ENCODE data around the gene FBXO44. TPM values are rescaled to one million over a fixed set of nuclear protein-coding genes. Genes with fewer than 3 reads are reported as not detected.

FBXO44 gene
- total RNA-seq, 1 experiment from 2014 or later: 70.8 TPM

- DNase-seq (ENCODE audit: low read depth, low spot score): no peak
- H3K4me3 ChIP-seq (ENCODE audit: low read depth in 2 of 2, low read length in 2 of 2): no peak overlapping the region
- no peak for ATAC-seq
- no peaks in the 10 kb centered on the region for H3K27me3 ChIP-seq (ENCODE audit: control insufficient read depth, insufficient read depth, low read length)
- POLR2A ChIA-PET: no interaction called here
- CTCF ChIA-PET: no interaction called here
- TF ChIP-seq SIN3A (IDR thresholded peaks at IDR 0.05; ENCODE audit: borderline replicate concordance, insufficient read depth, low read depth, low read length) (no peak), REST (IDR thresholded peaks at IDR 0.05; ENCODE audit: insufficient read depth in 1 of 2, low read depth in 2 of 2, low read length in 1 of 2) (no peak), CTCF (IDR thresholded peaks at IDR 0.05) (no peak), POLR2AphosphoS5 (IDR thresholded peaks at IDR 0.05; ENCODE audit: low read depth, low read length) (no peak), TCF7L2 (IDR thresholded peaks at IDR 0.05; ENCODE audit: low read depth, low read length) (no peak)
- BruUV-seq (replicated peaks): no TSS peak
- no peaks in the 10 kb centered on the region; the same call in 1 of the 2 replicates for H3K36me3 ChIP-seq (ENCODE audit: control insufficient read depth, insufficient read depth, low read length)
- intact Hi-C loops (cut with micrococcal nuclease; ENCODE audit: unreplicated experiment) (no loop called here), in situ Hi-C loops (cut with HindIII; ENCODE audit: low pct_unique_long_range_greater_than_20kb, low sequenced_read_pairs) (no loop called here)
- H3K27ac ChIP-seq (ENCODE audit: low read length): no peak overlapping the region
- peaks cover 4% of the 10 kb centered on the region; the same call in 1 of the 2 replicates for H3K4me1 ChIP-seq (ENCODE audit: control insufficient read depth, insufficient read depth, low read length)
- no peaks in the 10 kb centered on the region for H3K9me3 ChIP-seq (ENCODE audit: control insufficient read depth, insufficient read depth, low read depth, low read length)
These were observed 3.9 kb downstream of the FBXO44 start for GRCh38 chr1:11658542-11658941.

GRCh38 chr1:11659748-11660147 lies 5.1 kb downstream of the FBXO44 start:
- in situ Hi-C loops (cut with HindIII; ENCODE audit: low pct_unique_long_range_greater_than_20kb, low sequenced_read_pairs) (no loop called here), intact Hi-C loops (cut with micrococcal nuclease; ENCODE audit: unreplicated experiment) (no loop called here)
- Histone ChIP-seq H3K4me1 (ENCODE audit: control insufficient read depth, insufficient read depth, low read length) (peaks cover 4% of the 10 kb centered on the region; the same call in 1 of the 2 replicates), H3K27me3 (ENCODE audit: control insufficient read depth, insufficient read depth, low read length) (no peaks in the 10 kb centered on the region), H3K36me3 (ENCODE audit: control insufficient read depth, insufficient read depth, low read length) (no peaks in the 10 kb centered on the region; the same call in 1 of the 2 replicates), H3K9me3 (ENCODE audit: control insufficient read depth, insufficient read depth, low read depth, low read length) (no peaks in the 10 kb centered on the region), H3K27ac (ENCODE audit: low read length) (no peak overlapping the region), H3K4me3 (ENCODE audit: low read depth in 2 of 2, low read length in 2 of 2) (no peak overlapping the region)
- ChIA-PET CTCF (no interaction called here), POLR2A (no interaction called here)
- TF ChIP-seq SIN3A (IDR thresholded peaks at IDR 0.05; ENCODE audit: borderline replicate concordance, insufficient read depth, low read depth, low read length) (no peak), POLR2AphosphoS5 (IDR thresholded peaks at IDR 0.05; ENCODE audit: low read depth, low read length) (no peak), TCF7L2 (IDR thresholded peaks at IDR 0.05; ENCODE audit: low read depth, low read length) (no peak), CTCF (IDR thresholded peaks at IDR 0.05) (no peak), REST (IDR thresholded peaks at IDR 0.05; ENCODE audit: insufficient read depth in 1 of 2, low read depth in 2 of 2, low read length in 1 of 2) (no peak)
- BruUV-seq (replicated peaks): no TSS peak
- no peak for DNase-seq (ENCODE audit: low read depth, low spot score)
- ATAC-seq: no peak

All from Panc1 (cell line).